MM.1S (cell line): ENCODE results near the gene TEX264.

ENCODE experiments used
- DNase-seq: peaks from one replicate; pipeline ENCODE4 v3.0.0-alpha.2; 2015
- H2AFZ ChIP-seq: fragments of 300-600 bp; sonication (generic); 2 replicates; pipeline ENCODE4 v1.6.0; 2016; ENCODE audit warnings: antibody characterized with exemption, low read length
- H3F3A ChIP-seq: fragments of 300-600 bp; sonication (generic); 2 replicates; pipeline ENCODE4 v1.6.1; 2016; ENCODE audit warnings: mild to moderate bottlenecking, antibody characterized with exemption, low read length, moderate library complexity, mixed read lengths; ENCODE audit not compliant: insufficient read depth
- H3K27ac ChIP-seq: fragments of 300-600 bp; sonication (generic); 2 replicates; pipeline ENCODE4 v1.5.1; 2016; ENCODE audit warnings: mild to moderate bottlenecking, low read length
- H3K27me3 ChIP-seq: fragments of 300-600 bp; sonication (generic); replicated peaks from 2 replicates; pipeline ENCODE4 v1.6.0; 2016; ENCODE audit warnings: low read length; ENCODE audit not compliant: insufficient read depth
- H3K36me3 ChIP-seq: fragments of 300-600 bp; sonication (generic); replicated peaks from 2 replicates; pipeline ENCODE4 v1.6.1; 2016; ENCODE audit warnings: mild to moderate bottlenecking, low read length, mixed read lengths; ENCODE audit not compliant: insufficient read depth
- H3K4me1 ChIP-seq: fragments of 300-600 bp; sonication (generic); 2 replicates; pipeline ENCODE4 v1.6.1; 2016; ENCODE audit warnings: low read length, mixed read lengths
- H3K4me2 ChIP-seq: fragments of 300-600 bp; sonication (generic); 2 replicates; pipeline ENCODE4 v1.6.0; 2016; ENCODE audit warnings: low read depth, low read length
- H3K4me3 ChIP-seq: fragments of 300-600 bp; sonication (generic); 2 replicates; pipeline ENCODE4 v1.5.1; 2016; ENCODE audit warnings: low read length, mixed read lengths
- H3K79me2 ChIP-seq: fragments of 300-600 bp; sonication (generic); 2 replicates; pipeline ENCODE4 v1.6.1; 2016; ENCODE audit warnings: mixed run types, low read length, mixed read lengths
- H3K9ac ChIP-seq: fragments of 300-600 bp; sonication (generic); 2 replicates; pipeline ENCODE4 v1.6.1; 2016; ENCODE audit warnings: low read length, mixed read lengths
- H3K9me2 ChIP-seq: fragments of 300-600 bp; sonication (generic); replicated peaks from 2 replicates; pipeline ENCODE4 v1.6.1; 2016; ENCODE audit warnings: mild to moderate bottlenecking, low read length, mixed read lengths; ENCODE audit not compliant: insufficient read depth
- H3K9me3 ChIP-seq: fragments of 300-600 bp; sonication (generic); replicated peaks from 2 replicates; pipeline ENCODE4 v1.6.1; 2016; ENCODE audit warnings: mild to moderate bottlenecking, low read length, mixed read lengths; ENCODE audit not compliant: insufficient read depth
- H4K20me1 ChIP-seq: fragments of 300-600 bp; sonication (generic); 2 replicates; pipeline ENCODE4 v1.6.1; 2016; ENCODE audit warnings: mild to moderate bottlenecking, low read length, moderate library complexity, mixed read lengths; ENCODE audit not compliant: insufficient read depth
- EZH2 ChIP-seq: fragments of 300-600 bp; sonication (generic); optimal IDR thresholded peaks from 2 replicates; pipeline ENCODE3; 2017; ENCODE audit warnings: low read depth, mild to moderate bottlenecking, antibody characterized with exemption, low read length, mixed read lengths
- EZH2phosphoT487 ChIP-seq: fragments of 300-600 bp; sonication (generic); IDR thresholded peaks from 2 replicates; pipeline ENCODE4 v1.6.1; 2018; ENCODE audit warnings: antibody characterized with exemption, low read length
- TF ChIP-seq, protein P1 (sequence below): fragments of 300-600 bp; sonication (generic); IDR thresholded peaks from 2 replicates; pipeline ENCODE4 v1.5.1; 2016; ENCODE audit warnings: antibody characterized with exemption, low read length, mixed read lengths

Gene TEX264

DNA sequence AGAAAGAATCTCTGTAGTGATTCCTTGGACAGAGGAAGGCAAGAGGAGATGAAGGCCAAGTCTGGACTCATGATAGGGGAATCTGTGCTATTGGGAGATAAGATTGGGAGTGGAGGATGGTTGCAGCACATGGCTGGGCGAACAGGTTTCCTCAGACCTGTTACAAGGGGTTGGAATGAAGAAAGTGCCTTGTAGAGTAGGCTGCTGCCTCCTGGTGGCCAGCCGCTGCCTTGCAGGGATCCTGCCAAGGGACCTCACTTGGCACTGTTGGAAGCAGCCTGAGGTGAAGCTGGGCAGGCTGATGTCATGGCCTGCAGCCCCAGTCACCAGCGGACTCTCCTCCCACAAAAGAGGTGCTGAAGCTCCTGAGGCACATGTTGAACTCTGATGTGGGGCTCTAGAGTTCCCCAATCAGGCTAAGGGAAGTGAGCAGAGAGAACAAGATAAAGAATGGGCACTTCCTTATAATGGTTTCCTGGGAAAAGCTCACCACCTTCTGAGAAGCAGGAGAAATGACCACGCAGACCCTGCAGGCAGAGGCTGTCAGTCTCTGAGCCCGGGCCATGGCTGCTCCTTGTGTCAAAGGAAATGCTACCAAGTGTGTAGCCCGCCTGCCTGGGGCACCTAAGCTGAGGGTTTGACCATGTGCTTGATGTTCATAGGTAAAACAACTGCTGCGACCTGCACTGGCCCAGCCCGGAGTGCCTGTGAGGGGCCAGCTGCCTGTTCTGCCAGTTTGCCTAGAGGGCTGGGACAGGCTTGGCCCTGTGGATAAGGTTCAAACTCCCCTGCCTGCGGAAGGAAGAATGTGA is 1.6 kb upstream of the TEX264 start:
- Histone ChIP-seq H3K36me3 (no peaks in the 10 kb centered on the region), H3K27me3 (no peaks in the 10 kb centered on the region), H3K4me3 (no peak overlapping the region), H3F3A (peaks cover 23% of the 10 kb centered on the region), H3K9me2 (no peaks in the 10 kb centered on the region), H3K9me3 (no peaks in the 10 kb centered on the region), H3K4me2 (no peak overlapping the region), H3K4me1 (peaks cover 15% of the 10 kb centered on the region), H3K27ac (no peak overlapping the region), H2AFZ (no peak overlapping the region), H3K79me2 (peaks cover 4% of the 10 kb centered on the region; the same call in 1 of the 2 replicates), H4K20me1 (no peaks in the 10 kb centered on the region), H3K9ac (no peak overlapping the region)
- TF ChIP-seq, protein P1, sequence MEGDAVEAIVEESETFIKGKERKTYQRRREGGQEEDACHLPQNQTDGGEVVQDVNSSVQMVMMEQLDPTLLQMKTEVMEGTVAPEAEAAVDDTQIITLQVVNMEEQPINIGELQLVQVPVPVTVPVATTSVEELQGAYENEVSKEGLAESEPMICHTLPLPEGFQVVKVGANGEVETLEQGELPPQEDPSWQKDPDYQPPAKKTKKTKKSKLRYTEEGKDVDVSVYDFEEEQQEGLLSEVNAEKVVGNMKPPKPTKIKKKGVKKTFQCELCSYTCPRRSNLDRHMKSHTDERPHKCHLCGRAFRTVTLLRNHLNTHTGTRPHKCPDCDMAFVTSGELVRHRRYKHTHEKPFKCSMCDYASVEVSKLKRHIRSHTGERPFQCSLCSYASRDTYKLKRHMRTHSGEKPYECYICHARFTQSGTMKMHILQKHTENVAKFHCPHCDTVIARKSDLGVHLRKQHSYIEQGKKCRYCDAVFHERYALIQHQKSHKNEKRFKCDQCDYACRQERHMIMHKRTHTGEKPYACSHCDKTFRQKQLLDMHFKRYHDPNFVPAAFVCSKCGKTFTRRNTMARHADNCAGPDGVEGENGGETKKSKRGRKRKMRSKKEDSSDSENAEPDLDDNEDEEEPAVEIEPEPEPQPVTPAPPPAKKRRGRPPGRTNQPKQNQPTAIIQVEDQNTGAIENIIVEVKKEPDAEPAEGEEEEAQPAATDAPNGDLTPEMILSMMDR = peak; percentile 98
- TF ChIP-seq EZH2phosphoT487 = no peak
- peak; percentile 79 for DNase-seq

DNA sequence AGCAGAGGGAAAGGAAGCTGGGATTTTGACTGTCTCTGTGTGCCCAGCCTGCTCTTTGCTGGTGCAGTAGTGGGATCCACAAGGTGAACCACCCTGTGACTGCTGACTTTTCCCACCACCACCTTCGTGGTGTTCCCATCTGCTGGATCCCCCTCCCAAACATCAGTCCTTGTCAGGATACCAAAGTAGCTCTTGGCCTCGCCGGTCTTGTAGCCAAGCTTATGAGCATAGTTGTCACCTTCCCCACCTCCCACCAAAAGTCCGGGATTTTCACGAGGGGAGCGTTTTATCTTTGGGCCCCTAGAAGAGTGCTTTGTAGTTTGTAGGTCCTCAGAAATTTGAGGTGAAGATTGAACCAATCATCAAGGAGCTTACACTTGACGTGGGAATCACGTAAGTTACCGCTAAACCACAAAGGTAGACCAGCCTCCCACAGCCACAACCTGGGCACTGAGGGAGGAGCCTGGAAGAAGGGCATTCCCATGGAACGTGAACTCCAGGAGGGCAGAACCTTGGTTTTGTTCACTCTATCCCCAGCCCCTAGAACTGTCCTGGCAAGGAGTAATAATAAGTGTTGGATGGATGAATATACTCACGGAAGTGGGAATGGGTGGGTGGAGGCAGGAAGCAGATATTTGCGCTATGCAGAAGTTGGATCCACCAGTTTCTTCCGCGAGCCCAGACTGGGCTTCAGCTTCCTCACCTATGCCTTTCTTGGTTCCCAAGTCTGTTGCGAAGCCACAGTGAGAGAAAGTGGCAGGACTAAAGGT is 814 bp upstream of the TEX264 start:
- peak overlapping the region; percentile 89 for H3K4me3 ChIP-seq
- peak overlapping the region; percentile 50; the same call in 1 of the 2 replicates for H2AFZ ChIP-seq
- peak overlapping the region; percentile 82; the same call in 1 of the 2 replicates for H3K27ac ChIP-seq

DNA sequence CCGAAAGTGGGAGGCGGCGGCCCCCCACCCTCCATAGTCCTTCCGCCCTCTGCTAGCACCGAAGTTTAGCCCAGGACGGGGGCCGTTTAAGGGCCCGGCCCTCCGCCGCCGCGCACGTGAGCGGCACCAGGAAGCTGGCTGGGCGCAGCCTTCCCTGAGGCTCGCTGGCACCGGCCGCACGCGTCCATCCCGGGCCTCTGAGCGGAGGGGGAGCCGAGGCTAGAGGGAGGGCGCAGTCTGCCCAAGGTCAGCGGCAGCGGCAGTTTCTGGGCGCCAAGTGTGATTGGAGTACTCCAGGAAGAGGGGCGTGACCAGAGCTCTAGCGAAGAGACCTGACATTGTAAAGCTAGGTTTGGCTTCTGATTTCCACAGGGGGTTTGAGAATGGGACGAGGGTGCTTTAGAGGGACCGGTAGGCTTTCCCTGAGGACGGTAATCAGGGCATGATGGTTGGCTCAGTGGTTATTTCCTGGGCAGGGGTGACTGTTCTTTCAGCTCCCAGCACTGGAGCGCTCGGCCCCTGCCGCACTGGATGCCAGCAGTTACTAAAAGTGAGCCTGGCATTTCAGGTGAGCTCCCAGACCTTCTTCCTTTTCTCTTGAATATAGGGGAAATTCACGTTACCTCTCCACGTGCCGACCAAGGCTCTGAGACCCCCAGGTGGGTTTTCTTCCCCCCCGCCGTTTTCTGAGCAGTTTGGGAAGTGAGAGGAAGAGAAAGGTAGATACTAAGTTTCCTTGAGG is 853 bp downstream of the TEX264 start:
- H3K4me2 ChIP-seq = peak overlapping the region; percentile 56
- H2AFZ ChIP-seq = peak overlapping the region; percentile 87
- H3K4me1 ChIP-seq = peaks cover 15% of the 10 kb centered on the region
- TF ChIP-seq EZH2 (no peak), EZH2phosphoT487 (no peak)
- TF ChIP-seq, protein P1 = no peak
- H3K36me3 ChIP-seq = no peaks in the 10 kb centered on the region
- peak overlapping the region; percentile 89 for H3K9ac ChIP-seq
- no peaks in the 10 kb centered on the region for H3K9me3 ChIP-seq
- peaks cover 23% of the 10 kb centered on the region for H3F3A ChIP-seq
- H3K27ac ChIP-seq = peak overlapping the region; percentile 82
- no peaks in the 10 kb centered on the region for H3K27me3 ChIP-seq
- peak; percentile 81 for DNase-seq
- peaks cover 4% of the 10 kb centered on the region; the same call in 1 of the 2 replicates for H3K79me2 ChIP-seq
- H3K9me2 ChIP-seq = no peaks in the 10 kb centered on the region
- H4K20me1 ChIP-seq = no peaks in the 10 kb centered on the region
- H3K4me3 ChIP-seq = peak overlapping the region; percentile 89

More for the DNA sequence above, 814 bp upstream of the TEX264 start:
- Histone ChIP-seq H3K79me2 (peaks cover 4% of the 10 kb centered on the region; the same call in 1 of the 2 replicates), H3K36me3 (no peaks in the 10 kb centered on the region), H3K27me3 (no peaks in the 10 kb centered on the region), H4K20me1 (no peaks in the 10 kb centered on the region), H3K9ac (peak overlapping the region; percentile 55), H3K4me1 (peaks cover 15% of the 10 kb centered on the region), H3K4me2 (peak overlapping the region; percentile 97), H3K9me3 (no peaks in the 10 kb centered on the region), H3F3A (peaks cover 23% of the 10 kb centered on the region), H3K9me2 (no peaks in the 10 kb centered on the region)
- TF ChIP-seq EZH2 (no peak), EZH2phosphoT487 (no peak)
- TF ChIP-seq, protein P1 = no peak
- DNase-seq = no peak
